IPS-18a (cell line): ENCODE results near the gene MALRD1.

Source experiments
- H3K27ac ChIP-seq: one replicate; pipeline ENCODE4 v1.5.1; 2013; ENCODE audit warnings: low read length
- H3K27me3 ChIP-seq: one replicate; pipeline ENCODE4 v1.6.1; 2013; ENCODE audit warnings: mild to moderate bottlenecking, low read length; ENCODE audit not compliant: control insufficient read depth, insufficient read depth
- H3K36me3 ChIP-seq: one replicate; pipeline ENCODE4 v1.6.1; 2013; ENCODE audit warnings: low read depth, low read length; ENCODE audit not compliant: control insufficient read depth
- H3K4me1 ChIP-seq: one replicate; pipeline ENCODE4 v1.6.1; 2013; ENCODE audit warnings: low read depth, low read length; ENCODE audit not compliant: control insufficient read depth
- H3K4me3 ChIP-seq: one replicate; pipeline ENCODE4 v1.5.1; 2013; ENCODE audit warnings: low read length
- H3K9ac ChIP-seq: one replicate; pipeline ENCODE4 v1.6.1; 2013; ENCODE audit warnings: mild to moderate bottlenecking, low read length, moderate library complexity
- H3K9me3 ChIP-seq: one replicate; pipeline ENCODE4 v1.6.1; 2013; ENCODE audit warnings: low read depth, low read length; ENCODE audit not compliant: control insufficient read depth

The MALRD1 gene

GRCh38 chr10:19453967-19454366, 405.4 kb downstream of the MALRD1 start:
- Histone ChIP-seq H3K4me1 (no peaks in the 10 kb centered on the region), H3K27ac (no peak overlapping the region), H3K27me3 (no peaks in the 10 kb centered on the region), H3K9ac (no peak overlapping the region), H3K4me3 (no peak overlapping the region), H3K36me3 (no peaks in the 10 kb centered on the region), H3K9me3 (no peaks in the 10 kb centered on the region)

DNA sequence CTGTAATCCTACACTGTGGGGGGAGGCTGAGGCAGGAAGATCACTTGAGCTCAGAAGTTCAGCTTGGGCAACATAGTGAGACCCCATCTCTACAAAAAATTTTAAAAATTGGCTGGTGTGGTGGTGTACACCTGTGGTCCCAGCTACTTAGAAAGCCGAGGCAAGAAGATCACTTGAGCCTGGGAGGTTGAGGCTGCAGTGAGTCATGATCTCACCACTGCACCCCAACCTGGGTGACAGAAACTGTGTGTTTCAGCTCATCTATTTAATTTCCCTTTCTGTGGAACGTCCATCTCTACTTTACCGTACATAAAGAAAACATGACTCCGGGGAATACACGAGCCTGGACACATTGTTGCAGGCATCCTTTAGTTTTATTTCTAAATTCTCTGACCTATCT, 413.0 kb downstream of the MALRD1 start:
- no peak overlapping the region for H3K9ac ChIP-seq
- no peaks in the 10 kb centered on the region for H3K27me3 ChIP-seq
- no peak overlapping the region for H3K27ac ChIP-seq
- no peaks in the 10 kb centered on the region for H3K9me3 ChIP-seq
- no peak overlapping the region for H3K4me3 ChIP-seq
- H3K36me3 ChIP-seq: no peaks in the 10 kb centered on the region
- no peaks in the 10 kb centered on the region for H3K4me1 ChIP-seq

DNA sequence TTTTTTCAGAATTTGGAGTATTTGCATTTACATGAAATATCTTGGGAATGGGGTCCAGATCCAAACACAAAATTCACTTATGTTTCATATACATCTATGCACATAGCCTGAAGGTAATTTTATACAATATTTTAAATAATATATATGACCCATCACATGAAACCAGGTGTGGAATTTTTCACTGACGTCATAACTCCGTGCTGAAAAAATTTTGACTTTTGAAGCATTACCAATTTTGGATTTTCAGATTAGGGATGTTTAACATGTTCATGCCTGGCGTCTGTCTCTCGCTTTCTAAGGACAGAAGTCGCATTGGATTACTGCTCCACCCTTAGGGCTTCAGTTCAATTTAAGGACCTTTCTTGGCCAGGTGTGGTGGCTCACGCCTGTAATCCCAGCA, 418.1 kb downstream of the MALRD1 start:
- Histone ChIP-seq H3K4me1 (no peaks in the 10 kb centered on the region), H3K9me3 (no peaks in the 10 kb centered on the region), H3K4me3 (no peak overlapping the region), H3K9ac (no peak overlapping the region), H3K27ac (no peak overlapping the region), H3K27me3 (no peaks in the 10 kb centered on the region), H3K36me3 (no peaks in the 10 kb centered on the region)

- no peaks in the 10 kb centered on the region for H3K27me3 ChIP-seq
- H3K27ac ChIP-seq: no peak overlapping the region
- no peaks in the 10 kb centered on the region for H3K36me3 ChIP-seq
- no peak overlapping the region for H3K9ac ChIP-seq
- no peak overlapping the region for H3K4me3 ChIP-seq
- H3K9me3 ChIP-seq: no peaks in the 10 kb centered on the region
- H3K4me1 ChIP-seq: no peaks in the 10 kb centered on the region
These were observed 419.8 kb downstream of the MALRD1 start for GRCh38 chr10:19468413-19468812.

GRCh38 chr10:19469521-19469920, 420.9 kb downstream of the MALRD1 start:
- Histone ChIP-seq H3K9ac (no peak overlapping the region), H3K36me3 (no peaks in the 10 kb centered on the region), H3K4me3 (no peak overlapping the region), H3K27ac (no peak overlapping the region), H3K27me3 (no peaks in the 10 kb centered on the region), H3K4me1 (no peaks in the 10 kb centered on the region), H3K9me3 (no peaks in the 10 kb centered on the region)

DNA sequence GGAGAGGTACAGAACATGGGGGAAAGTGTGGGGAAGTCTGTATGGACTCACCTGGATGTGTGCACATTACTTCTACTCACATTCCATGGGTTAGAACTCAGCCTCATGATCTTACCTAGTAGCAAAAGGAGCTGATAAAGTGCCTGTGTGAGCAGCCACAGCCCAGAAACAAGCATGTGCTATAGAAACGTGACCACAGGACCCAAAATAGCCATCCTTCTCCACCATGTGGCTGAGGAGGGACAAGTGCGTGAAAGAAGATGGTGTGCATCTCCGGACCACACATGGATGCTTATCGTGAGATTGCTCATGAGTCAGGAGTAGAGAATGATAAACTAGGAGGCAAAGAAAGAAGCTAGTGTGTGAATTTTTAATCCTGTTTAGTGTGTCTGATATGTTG, 431.3 kb downstream of the MALRD1 start:
- Histone ChIP-seq H3K27me3 (no peaks in the 10 kb centered on the region), H3K36me3 (no peaks in the 10 kb centered on the region), H3K4me1 (no peaks in the 10 kb centered on the region), H3K27ac (no peak overlapping the region), H3K9me3 (no peaks in the 10 kb centered on the region), H3K9ac (no peak overlapping the region), H3K4me3 (no peak overlapping the region)

DNA sequence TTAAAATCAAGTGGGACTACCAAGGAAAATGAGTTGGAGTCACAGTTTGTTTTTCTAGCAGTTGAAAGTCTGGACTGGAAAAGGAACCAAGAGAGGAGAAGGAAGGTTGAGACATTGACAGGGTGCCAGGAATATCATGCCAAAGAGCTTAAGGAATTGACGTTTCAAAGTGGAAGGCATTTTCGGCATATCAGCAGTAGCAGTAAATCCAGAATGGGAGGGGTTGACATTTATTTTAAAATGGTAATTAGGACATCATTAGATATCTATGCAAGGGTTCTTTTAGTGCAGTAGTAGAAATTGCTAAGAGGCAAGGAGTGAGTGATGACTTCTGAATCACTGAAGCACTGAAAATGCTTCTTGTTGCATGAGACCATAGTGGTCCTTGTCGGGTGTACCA, 431.8 kb downstream of the MALRD1 start:
- H3K9me3 ChIP-seq: no peaks in the 10 kb centered on the region
- no peaks in the 10 kb centered on the region for H3K4me1 ChIP-seq
- H3K36me3 ChIP-seq: no peaks in the 10 kb centered on the region
- no peak overlapping the region for H3K27ac ChIP-seq
- no peaks in the 10 kb centered on the region for H3K27me3 ChIP-seq
- H3K4me3 ChIP-seq: no peak overlapping the region
- H3K9ac ChIP-seq: no peak overlapping the region

GRCh38 chr10:19483421-19483820, 434.8 kb downstream of the MALRD1 start:
- H3K27ac ChIP-seq: no peak overlapping the region
- no peaks in the 10 kb centered on the region for H3K9me3 ChIP-seq
- no peaks in the 10 kb centered on the region for H3K36me3 ChIP-seq
- no peaks in the 10 kb centered on the region for H3K4me1 ChIP-seq
- H3K4me3 ChIP-seq: no peak overlapping the region
- no peak overlapping the region for H3K9ac ChIP-seq
- no peaks in the 10 kb centered on the region for H3K27me3 ChIP-seq

- Histone ChIP-seq H3K9me3 (no peaks in the 10 kb centered on the region), H3K4me3 (no peak overlapping the region), H3K9ac (no peak overlapping the region), H3K36me3 (no peaks in the 10 kb centered on the region), H3K27ac (no peak overlapping the region), H3K4me1 (peaks cover 5% of the 10 kb centered on the region), H3K27me3 (no peaks in the 10 kb centered on the region)
These were observed 440.1 kb downstream of the MALRD1 start for GRCh38 chr10:19488592-19489280.

- Histone ChIP-seq H3K36me3 (no peaks in the 10 kb centered on the region), H3K27ac (no peak overlapping the region), H3K4me3 (no peak overlapping the region), H3K4me1 (peaks cover 5% of the 10 kb centered on the region), H3K9ac (no peak overlapping the region), H3K9me3 (no peaks in the 10 kb centered on the region), H3K27me3 (no peaks in the 10 kb centered on the region)
These were observed 442.6 kb downstream of the MALRD1 start for GRCh38 chr10:19491166-19491565.

- no peak overlapping the region for H3K9ac ChIP-seq
- no peaks in the 10 kb centered on the region for H3K36me3 ChIP-seq
- H3K4me3 ChIP-seq: no peak overlapping the region
- no peak overlapping the region for H3K27ac ChIP-seq
- H3K4me1 ChIP-seq: peaks cover 5% of the 10 kb centered on the region
- no peaks in the 10 kb centered on the region for H3K9me3 ChIP-seq
- no peaks in the 10 kb centered on the region for H3K27me3 ChIP-seq
These were observed 445.3 kb downstream of the MALRD1 start for GRCh38 chr10:19493917-19494316.

DNA sequence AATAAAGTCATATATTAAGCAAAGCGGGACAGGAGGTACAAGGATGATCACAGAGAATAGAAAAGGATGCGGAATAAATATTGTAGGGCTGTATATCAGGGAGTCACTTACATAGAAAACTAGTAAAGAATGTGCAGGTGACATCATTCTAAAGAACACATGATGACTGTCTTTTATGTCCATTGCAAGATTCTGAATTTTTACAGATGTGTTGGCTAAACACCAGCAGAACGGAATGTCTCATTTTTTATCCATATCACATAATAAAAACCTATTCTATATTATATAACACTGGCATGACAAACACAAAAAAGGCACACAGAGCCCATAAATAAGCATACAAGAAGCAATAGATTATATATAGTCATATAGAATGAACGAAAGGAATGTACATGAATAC, 448.4 kb downstream of the MALRD1 start:
- no peak overlapping the region for H3K4me3 ChIP-seq
- H3K9ac ChIP-seq: no peak overlapping the region
- H3K27ac ChIP-seq: no peak overlapping the region
- no peaks in the 10 kb centered on the region for H3K9me3 ChIP-seq
- no peaks in the 10 kb centered on the region for H3K36me3 ChIP-seq
- H3K4me1 ChIP-seq: no peaks in the 10 kb centered on the region
- H3K27me3 ChIP-seq: no peaks in the 10 kb centered on the region
